Measurements from ENCODE around the gene BTRC. TPM values are rescaled to one million over a fixed set of nuclear protein-coding genes. Genes with fewer than 3 reads are reported as not detected.

BTRC gene
- total RNA-seq, 4 donors from 2014 or later, result 9.7 to 16.8 (median 10.7) TPM

- TF ChIP-seq, protein P1, sequence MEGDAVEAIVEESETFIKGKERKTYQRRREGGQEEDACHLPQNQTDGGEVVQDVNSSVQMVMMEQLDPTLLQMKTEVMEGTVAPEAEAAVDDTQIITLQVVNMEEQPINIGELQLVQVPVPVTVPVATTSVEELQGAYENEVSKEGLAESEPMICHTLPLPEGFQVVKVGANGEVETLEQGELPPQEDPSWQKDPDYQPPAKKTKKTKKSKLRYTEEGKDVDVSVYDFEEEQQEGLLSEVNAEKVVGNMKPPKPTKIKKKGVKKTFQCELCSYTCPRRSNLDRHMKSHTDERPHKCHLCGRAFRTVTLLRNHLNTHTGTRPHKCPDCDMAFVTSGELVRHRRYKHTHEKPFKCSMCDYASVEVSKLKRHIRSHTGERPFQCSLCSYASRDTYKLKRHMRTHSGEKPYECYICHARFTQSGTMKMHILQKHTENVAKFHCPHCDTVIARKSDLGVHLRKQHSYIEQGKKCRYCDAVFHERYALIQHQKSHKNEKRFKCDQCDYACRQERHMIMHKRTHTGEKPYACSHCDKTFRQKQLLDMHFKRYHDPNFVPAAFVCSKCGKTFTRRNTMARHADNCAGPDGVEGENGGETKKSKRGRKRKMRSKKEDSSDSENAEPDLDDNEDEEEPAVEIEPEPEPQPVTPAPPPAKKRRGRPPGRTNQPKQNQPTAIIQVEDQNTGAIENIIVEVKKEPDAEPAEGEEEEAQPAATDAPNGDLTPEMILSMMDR (IDR thresholded peaks at IDR 0.05; ENCODE audit: low read depth), result no peak
Observed at GRCh38 chr10:101330631-101331225, 23.2 kb upstream of the BTRC start.

DNA sequence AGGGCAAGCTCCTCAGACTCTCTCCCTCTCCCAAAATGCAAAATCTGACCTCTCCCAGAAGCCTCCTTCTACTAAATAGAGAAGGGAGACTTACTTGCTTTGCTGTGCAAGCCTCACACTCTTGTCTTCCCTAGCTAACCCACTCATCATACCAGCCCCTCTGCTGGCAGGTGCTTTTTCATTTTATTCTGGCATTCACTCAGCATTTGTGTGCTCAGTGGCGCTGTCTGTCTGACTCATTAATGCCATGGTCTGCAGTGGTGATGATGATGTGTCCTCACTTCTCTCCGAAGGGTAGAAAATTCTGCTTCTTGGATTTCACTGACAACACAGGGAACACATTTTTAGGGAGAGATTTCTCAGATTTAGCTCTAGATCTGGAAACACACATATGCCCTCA is 22.0 kb upstream of the BTRC start:
- TF ChIP-seq, protein P1 (IDR thresholded peaks at IDR 0.05; ENCODE audit: low read depth), result no peak

DNA sequence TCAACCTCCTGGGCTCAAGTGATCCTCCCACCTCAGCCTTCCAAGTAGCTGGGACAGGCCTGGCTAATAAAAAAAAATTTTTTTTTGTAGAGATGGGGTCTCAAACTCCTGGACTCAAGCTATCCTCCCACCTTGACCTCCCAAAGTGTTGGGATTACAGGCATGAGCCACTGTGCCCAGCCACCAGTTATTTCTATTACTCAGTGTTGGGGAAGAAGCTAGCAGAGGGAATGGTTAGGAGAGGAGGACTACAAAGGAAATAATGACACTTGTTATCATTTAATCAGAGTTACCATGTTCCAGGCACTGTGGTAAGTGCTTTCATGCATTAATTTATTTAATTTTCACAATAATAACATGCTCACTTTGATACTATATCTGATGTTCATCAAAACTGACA is 17.6 kb upstream of the BTRC start:
- TF ChIP-seq, protein P1 (IDR thresholded peaks at IDR 0.05; ENCODE audit: low read depth), result no peak

GRCh38 chr10:101337836-101338235 is 16.1 kb upstream of the BTRC start:
- TF ChIP-seq, protein P1 (IDR thresholded peaks at IDR 0.05; ENCODE audit: low read depth), result no peak

- TF ChIP-seq, protein P1 (IDR thresholded peaks at IDR 0.05; ENCODE audit: low read depth), result no peak
Observed at GRCh38 chr10:101341438-101341837, 12.5 kb upstream of the BTRC start.

DNA sequence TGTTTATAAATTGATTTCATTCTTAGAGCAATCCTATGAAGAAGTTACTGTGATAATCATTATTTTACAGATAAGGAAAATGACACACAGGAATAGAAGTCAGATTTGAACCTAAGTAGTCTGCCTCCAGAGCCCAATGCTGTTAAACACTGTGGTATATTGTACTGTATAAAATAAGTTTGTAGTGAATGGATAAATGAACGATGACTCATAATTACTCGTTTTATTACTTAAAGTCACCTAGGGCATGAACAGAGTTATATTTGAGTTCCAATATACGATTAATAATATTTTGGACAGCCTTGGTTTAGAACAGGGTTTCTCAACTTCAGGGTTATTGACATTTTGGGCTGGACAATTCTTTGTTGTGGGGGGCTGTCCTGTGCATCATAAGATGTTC is 7.8 kb upstream of the BTRC start:
- TF ChIP-seq, protein P1 (IDR thresholded peaks at IDR 0.05; ENCODE audit: low read depth), result no peak

- TF ChIP-seq, protein P1 (IDR thresholded peaks at IDR 0.05; ENCODE audit: low read depth), result no peak
Observed at GRCh38 chr10:101351017-101351416, 2.9 kb upstream of the BTRC start.

Measured in subcutaneous adipose tissue (tissue), 4 donors.